Tibial nerve (tissue), 3 donors: ENCODE data around the gene MARCHF10.

Experiments used
- EP300 ChIP-seq, 2 donors: sonication (generic); formaldehyde crosslinking; IDR thresholded peaks; one replicate each; pipeline ENCODE4 v1.6.1; 2017; ENCODE audit warnings: antibody characterized with exemption in 2 of 2, mild to moderate bottlenecking in 1 of 2
- POLR2A ChIP-seq, 2 donors: fragments of 450-650 bp; IDR thresholded peaks; one replicate each; pipeline ENCODE4 v1.6.1; 2017; ENCODE audit warnings: antibody characterized with exemption in 2 of 2, mild to moderate bottlenecking in 2 of 2, moderate library complexity in 2 of 2

DNA sequence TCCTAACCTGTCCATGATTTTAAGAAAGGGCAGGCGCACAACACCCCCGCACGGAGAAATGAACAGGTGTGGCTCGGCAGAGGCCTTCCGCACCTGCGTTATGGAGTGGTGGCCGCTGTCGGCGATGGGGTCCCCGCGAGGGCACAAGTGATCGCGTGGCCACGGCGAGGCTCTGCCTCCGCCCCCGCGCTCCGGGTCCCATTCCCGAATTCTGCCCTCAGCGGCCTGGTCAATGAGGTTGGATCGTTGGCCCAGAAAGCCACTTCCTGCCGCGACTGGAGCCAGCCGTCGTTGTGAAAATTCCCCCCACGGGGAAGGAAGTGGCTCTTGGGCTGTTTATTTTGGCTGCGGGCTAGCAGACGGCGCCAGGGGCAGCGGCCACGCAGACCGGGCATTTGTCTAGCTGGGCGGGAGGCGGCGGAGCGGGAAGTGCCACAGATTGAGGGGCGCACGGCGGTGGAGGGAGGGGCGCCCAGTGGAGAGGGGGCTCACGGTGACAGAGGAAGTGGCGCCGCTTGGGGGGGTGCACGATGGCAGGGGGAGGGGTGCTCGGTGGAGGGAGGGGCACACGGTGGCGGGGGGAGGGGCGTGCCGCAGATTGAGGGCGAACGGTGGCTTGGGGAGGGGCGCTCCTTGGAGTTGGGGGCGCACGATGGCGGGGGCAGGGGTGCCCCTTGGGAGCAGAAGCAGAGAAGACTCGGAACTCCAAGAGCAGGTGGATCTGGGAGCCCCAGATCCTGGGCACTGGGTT, 155.7 kb downstream of the MARCHF10 start:
- no peak for TF ChIP-seq POLR2A (IDR thresholded peaks at IDR 0.05)
- peak in 1 of 2 donors; percentile 46 for TF ChIP-seq EP300 (IDR thresholded peaks at IDR 0.05)
